Measurements from ENCODE around the gene CCDC17. TPM values are rescaled to one million over a fixed set of nuclear protein-coding genes. Genes with fewer than 3 reads are reported as not detected.

Gene CCDC17
- total RNA-seq, 4 donors from 2014 or later: 1.0 to 4.1 (median 1.3) TPM; not detected in 1

- no peak for TF ChIP-seq CTCF (IDR thresholded peaks at IDR 0.05; ENCODE audit: low read depth)
Measured at GRCh38 chr1:45659222-45659621, 35.4 kb upstream of the CCDC17 start.

GRCh38 chr1:45658171-45658570 lies 34.3 kb upstream of the CCDC17 start:
- no peak for TF ChIP-seq CTCF (IDR thresholded peaks at IDR 0.05; ENCODE audit: low read depth)

- no peak for TF ChIP-seq CTCF (IDR thresholded peaks at IDR 0.05; ENCODE audit: low read depth)
Measured at GRCh38 chr1:45656573-45657226, 32.8 kb upstream of the CCDC17 start.

- TF ChIP-seq CTCF (IDR thresholded peaks at IDR 0.05; ENCODE audit: low read depth): no peak
Measured at GRCh38 chr1:45654540-45655280, 30.9 kb upstream of the CCDC17 start.

- no peak for TF ChIP-seq CTCF (IDR thresholded peaks at IDR 0.05; ENCODE audit: low read depth)
Measured at GRCh38 chr1:45647248-45648021, 23.6 kb upstream of the CCDC17 start.

- no peak for TF ChIP-seq CTCF (IDR thresholded peaks at IDR 0.05; ENCODE audit: low read depth)
Measured at GRCh38 chr1:45644661-45645060, 20.8 kb upstream of the CCDC17 start.

GRCh38 chr1:45643978-45644377 lies 20.1 kb upstream of the CCDC17 start:
- TF ChIP-seq CTCF (IDR thresholded peaks at IDR 0.05; ENCODE audit: low read depth): no peak
